Mesenchymal stem cell (in vitro differentiated cells and primary cell): ENCODE measurements around the gene SMPDL3B.

Experiments
- DNase-seq: peaks from one replicate; pipeline ENCODE4 v3.0.0-alpha.2; 2013
- H2AFZ ChIP-seq: one replicate; pipeline ENCODE4 v1.6.1; 2013; ENCODE audit warnings: low read depth, mild to moderate bottlenecking, control low read depth, inconsistent platforms, low read length, moderate library complexity
- H2AK5ac ChIP-seq: 2 replicates; pipeline ENCODE4 v1.6.1; 2013; ENCODE audit warnings: low read length, moderate library complexity, mild to moderate bottlenecking, inconsistent platforms; ENCODE audit not compliant: severe bottlenecking
- H2BK120ac ChIP-seq: one replicate; pipeline ENCODE4 v1.6.1; 2013; ENCODE audit warnings: low read depth, mild to moderate bottlenecking, inconsistent platforms, low read length, moderate library complexity
- H2BK12ac ChIP-seq, 2 experiments: one replicate each; pipeline ENCODE4 v1.6.1; 2013; ENCODE audit warnings: inconsistent platforms in 2 of 2, low read length in 2 of 2, mild to moderate bottlenecking in 2 of 2, moderate library complexity in 2 of 2, control low read depth in 1 of 2
- H2BK15ac ChIP-seq: one replicate; pipeline ENCODE4 v1.6.1; 2013; ENCODE audit warnings: mild to moderate bottlenecking, low read depth, inconsistent platforms; ENCODE audit not compliant: poor library complexity, severe bottlenecking
- H2BK5ac ChIP-seq: 2 replicates; pipeline ENCODE4 v1.6.1; 2013; ENCODE audit warnings: low read depth, mild to moderate bottlenecking, low read length, control low read depth, inconsistent platforms; ENCODE audit not compliant: poor library complexity, severe bottlenecking
- H3K14ac ChIP-seq, 2 experiments: one replicate each; pipeline ENCODE4 v1.6.1; 2013; ENCODE audit warnings: inconsistent platforms in 2 of 2, low read length in 2 of 2, control low read depth in 1 of 2, mild to moderate bottlenecking in 1 of 2, moderate library complexity in 1 of 2
- H3K18ac ChIP-seq, 2 experiments: one replicate each; pipeline ENCODE4 v1.6.1; 2013; ENCODE audit warnings: inconsistent platforms in 2 of 2, low read length in 2 of 2, control low read depth in 1 of 2, low read depth in 1 of 2, mild to moderate bottlenecking in 1 of 2
- H3K23ac ChIP-seq, 2 experiments: one replicate each; pipeline ENCODE4 v1.6.1; 2013; ENCODE audit warnings: inconsistent platforms in 2 of 2, low read length in 2 of 2, mild to moderate bottlenecking in 2 of 2, moderate library complexity in 2 of 2, control low read depth in 1 of 2
- H3K27ac ChIP-seq: 2 replicates; pipeline ENCODE4 v1.5.1; 2013; ENCODE audit warnings: mild to moderate bottlenecking, moderate library complexity, low read length, control low read depth, inconsistent platforms; ENCODE audit not compliant: poor library complexity, severe bottlenecking
- H3K27me3 ChIP-seq, 2 experiments: 2 replicates each; pipeline versions ENCODE4 v1.6.1 to v1.7.0; 2013; ENCODE audit warnings: low read length in 2 of 2, mild to moderate bottlenecking in 2 of 2, moderate library complexity in 2 of 2, control low read depth in 1 of 2, inconsistent platforms in 1 of 2; ENCODE audit not compliant: control insufficient read depth in 1 of 2, insufficient read depth in 1 of 2
- H3K36me3 ChIP-seq, 2 experiments: 2 replicates each; pipeline versions ENCODE4 v1.6.1 to v1.7.0; 2013; ENCODE audit warnings: low read length in 2 of 2, control low read depth in 1 of 2, inconsistent platforms in 1 of 2, low read depth in 1 of 2, mild to moderate bottlenecking in 1 of 2; ENCODE audit not compliant: insufficient read depth in 2 of 2, control insufficient read depth in 1 of 2
- H3K4ac ChIP-seq, 2 experiments: one replicate each; pipeline ENCODE4 v1.6.1; 2013; ENCODE audit warnings: inconsistent platforms in 2 of 2, low read length in 2 of 2, mild to moderate bottlenecking in 2 of 2, moderate library complexity in 2 of 2, control low read depth in 1 of 2, low read depth in 1 of 2
- H3K4me1 ChIP-seq: 2 replicates; pipeline ENCODE4 v1.6.1; 2013; ENCODE audit warnings: low read depth, low read length, control low read depth; ENCODE audit not compliant: control insufficient read depth, insufficient read depth
- H3K4me2 ChIP-seq: 2 replicates; pipeline ENCODE4 v1.6.1; 2013; ENCODE audit warnings: low read length, mild to moderate bottlenecking, inconsistent platforms; ENCODE audit not compliant: poor library complexity, severe bottlenecking
- H3K4me3 ChIP-seq, 2 experiments: 2 replicates each; pipeline versions ENCODE4 v1.5.1 to v1.7.0; 2013; ENCODE audit warnings: low read length in 2 of 2, mild to moderate bottlenecking in 2 of 2, control low read depth in 1 of 2, low read depth in 1 of 2; ENCODE audit not compliant: insufficient read depth in 1 of 2
- H3K79me1 ChIP-seq: replicated peaks from 2 replicates; pipeline ENCODE4 v1.6.1; 2013; ENCODE audit warnings: mild to moderate bottlenecking, control low read depth, low read length, inconsistent platforms; ENCODE audit not compliant: poor library complexity, severe bottlenecking
- H3K9ac ChIP-seq: 2 replicates; pipeline ENCODE4 v1.7.0; 2013; ENCODE audit warnings: mild to moderate bottlenecking, low read length, moderate library complexity
- H3K9me3 ChIP-seq: 2 replicates; pipeline ENCODE4 v1.7.0; 2013; ENCODE audit warnings: mild to moderate bottlenecking, low read length; ENCODE audit not compliant: control insufficient read depth
- H4K8ac ChIP-seq: one replicate; pipeline ENCODE4 v1.6.1; 2013; ENCODE audit warnings: inconsistent platforms, mild to moderate bottlenecking, low read length, moderate library complexity
- H4K91ac ChIP-seq: one replicate; pipeline ENCODE4 v1.6.1; 2013; ENCODE audit warnings: mild to moderate bottlenecking, low read length, inconsistent platforms
- WGBS: methylation state at CpG from one replicate; pipeline ENCODE4 v1.1.7; 2013; ENCODE audit warnings: mixed read lengths; 5-methylcytosine and 5-hydroxymethylcytosine counted together

SMPDL3B gene

DNA sequence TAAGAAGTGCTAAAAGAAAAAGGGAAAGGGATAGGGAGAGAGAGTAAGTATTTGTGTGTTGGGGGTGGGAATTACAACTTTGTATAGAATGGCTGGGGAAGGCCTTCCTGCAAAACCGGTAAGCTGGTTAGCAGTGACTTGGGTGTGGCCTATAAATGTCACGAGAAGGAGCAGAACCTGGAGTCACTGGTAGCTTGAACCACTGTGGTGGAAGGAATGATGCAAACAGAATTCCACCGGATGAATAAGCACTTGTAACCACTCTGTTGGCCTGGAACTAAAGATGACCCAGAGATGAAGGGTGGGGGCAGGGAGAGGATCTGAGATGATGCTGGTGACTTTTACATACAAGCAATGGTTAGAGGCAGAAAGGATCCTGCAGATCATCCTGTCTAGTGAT is 33.9 kb downstream of the SMPDL3B start:
- no peak overlapping the region for H2BK15ac ChIP-seq
- no peaks in the 10 kb centered on the region for H3K27me3 ChIP-seq
- H3K9me3 ChIP-seq = no peaks in the 10 kb centered on the region
- no peak overlapping the region for H4K91ac ChIP-seq
- no peak overlapping the region for H3K14ac ChIP-seq
- no peak overlapping the region for H3K27ac ChIP-seq
- no peak overlapping the region for H3K18ac ChIP-seq
- no peak overlapping the region for H4K8ac ChIP-seq
- H3K4ac ChIP-seq = no peak overlapping the region
- no peak overlapping the region for H2AK5ac ChIP-seq
- no peak overlapping the region for H2BK12ac ChIP-seq
- H2AFZ ChIP-seq = no peak overlapping the region
- H3K4me2 ChIP-seq = no peak overlapping the region
- DNase-seq = peak; percentile 94
- H2BK5ac ChIP-seq = no peak overlapping the region
- H3K4me3 ChIP-seq = no peak overlapping the region
- peak overlapping the region; percentile 81 for H3K9ac ChIP-seq
- H3K4me1 ChIP-seq = peaks cover 9% of the 10 kb centered on the region
- H2BK120ac ChIP-seq = no peak overlapping the region
- peaks cover 46 to 61% of the 10 kb centered on the region in 2 experiments for H3K36me3 ChIP-seq
- H3K79me1 ChIP-seq = peaks cover 14% of the 10 kb centered on the region
- WGBS = 31% methylated on average over 3 of the region's 3 CpGs
- no peak overlapping the region for H3K23ac ChIP-seq

DNA sequence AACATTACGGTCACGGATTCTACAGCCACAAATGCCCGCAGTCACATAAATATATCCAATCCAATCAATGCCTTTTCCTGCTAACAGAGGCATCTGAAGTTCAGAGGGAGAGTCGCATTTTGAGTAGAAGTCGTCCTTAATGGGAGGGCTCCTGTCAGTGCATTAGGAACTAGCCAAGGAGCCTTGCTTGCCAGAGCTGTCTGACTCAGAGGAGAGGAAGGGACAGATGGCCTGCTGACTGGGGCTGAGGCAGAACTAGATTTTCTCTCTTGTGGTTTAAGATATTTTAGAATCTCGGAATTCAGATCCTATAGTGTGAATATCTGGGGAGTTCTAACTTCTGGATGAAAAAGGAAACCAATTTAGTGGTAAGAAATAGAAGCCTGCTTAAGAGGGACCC is 35.6 kb downstream of the SMPDL3B start:
- peaks cover 7% of the 10 kb centered on the region for H3K4me1 ChIP-seq
- no peak overlapping the region for H3K4me2 ChIP-seq
- H3K27me3 ChIP-seq = no peaks in the 10 kb centered on the region
- H2BK12ac ChIP-seq = no peak overlapping the region
- peaks cover 11% of the 10 kb centered on the region for H3K79me1 ChIP-seq
- H2AK5ac ChIP-seq = no peak overlapping the region
- DNase-seq = peak; percentile 83
- no peak overlapping the region for H4K91ac ChIP-seq
- no peak overlapping the region for H2AFZ ChIP-seq
- H3K9me3 ChIP-seq = no peaks in the 10 kb centered on the region
- H3K23ac ChIP-seq = no peak overlapping the region
- no peak overlapping the region for H2BK15ac ChIP-seq
- H3K27ac ChIP-seq = peak overlapping the region; percentile 37
- H3K18ac ChIP-seq = no peak overlapping the region
- WGBS = 84% methylated on average over 6 of the region's 6 CpGs
- H3K4me3 ChIP-seq = peak overlapping the region in 1 of 2 experiments; percentile 56
- no peak overlapping the region for H3K14ac ChIP-seq
- H3K4ac ChIP-seq = no peak overlapping the region
- no peak overlapping the region for H2BK120ac ChIP-seq
- no peak overlapping the region for H2BK5ac ChIP-seq
- H3K36me3 ChIP-seq = peaks cover 37 to 60% of the 10 kb centered on the region in 2 experiments
- H4K8ac ChIP-seq = no peak overlapping the region
- peak overlapping the region; percentile 68 for H3K9ac ChIP-seq

DNA sequence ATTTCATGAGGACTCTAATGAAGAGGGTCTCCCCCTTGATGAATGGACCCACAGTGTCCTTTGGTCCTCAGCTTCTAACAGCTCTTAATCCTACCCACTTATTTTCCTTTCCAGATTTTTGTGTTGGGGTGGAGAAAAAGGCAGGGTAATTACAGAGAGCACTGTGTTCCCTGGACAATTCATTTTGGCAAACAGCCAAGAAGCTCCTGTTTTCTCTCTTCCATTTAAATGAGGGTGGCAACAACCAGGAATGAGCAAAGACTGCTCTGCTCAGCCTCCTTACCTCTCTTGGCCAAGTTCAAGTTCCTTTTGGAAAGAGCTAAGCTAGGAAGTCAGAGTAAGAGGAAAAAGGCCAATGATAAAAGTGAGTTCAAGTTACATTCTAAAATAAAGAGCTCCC is 36.9 kb downstream of the SMPDL3B start:
- Histone ChIP-seq H3K4me3 (no peak overlapping the region), H3K36me3 (peaks cover 25 to 52% of the 10 kb centered on the region in 2 experiments), H2BK5ac (no peak overlapping the region), H3K27me3 (no peaks in the 10 kb centered on the region), H2AK5ac (no peak overlapping the region), H3K14ac (no peak overlapping the region), H4K8ac (no peak overlapping the region), H4K91ac (no peak overlapping the region), H2BK12ac (no peak overlapping the region), H3K4ac (no peak overlapping the region), H3K18ac (no peak overlapping the region), H3K9me3 (no peaks in the 10 kb centered on the region), H3K23ac (no peak overlapping the region), H2BK15ac (no peak overlapping the region), H3K4me1 (peaks cover 4% of the 10 kb centered on the region), H2BK120ac (no peak overlapping the region), H3K79me1 (peaks cover 7% of the 10 kb centered on the region), H3K9ac (no peak overlapping the region), H2AFZ (no peak overlapping the region), H3K27ac (no peak overlapping the region), H3K4me2 (no peak overlapping the region)
- DNase-seq = peak; percentile 22

DNA sequence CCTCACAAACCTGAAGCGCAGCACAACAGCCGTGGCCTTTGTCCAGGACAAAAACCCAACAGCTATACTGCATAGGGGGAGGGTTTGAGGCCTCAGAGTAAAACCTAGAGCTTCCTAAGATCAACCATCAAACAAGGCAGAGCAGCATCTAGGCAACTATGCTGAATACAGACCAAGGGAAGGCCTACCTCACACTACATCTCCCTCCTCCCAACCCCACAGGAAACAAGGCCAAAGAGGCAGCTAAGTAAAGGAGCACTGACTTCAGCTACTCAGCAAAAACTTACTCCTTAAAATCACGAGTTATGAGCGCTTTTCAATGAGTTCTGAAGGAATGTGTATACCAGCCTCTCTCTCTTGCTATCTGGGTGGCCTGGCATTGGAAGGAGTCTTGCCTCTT is 37.3 kb downstream of the SMPDL3B start:
- 86% methylated on average over 4 of the region's 4 CpGs for WGBS
- H2BK5ac ChIP-seq = no peak overlapping the region
- H2BK12ac ChIP-seq = no peak overlapping the region
- H3K4ac ChIP-seq = no peak overlapping the region
- no peak overlapping the region for H3K14ac ChIP-seq
- H2BK15ac ChIP-seq = no peak overlapping the region
- H3K27me3 ChIP-seq = no peaks in the 10 kb centered on the region
- no peak overlapping the region for H3K18ac ChIP-seq
- H3K23ac ChIP-seq = no peak overlapping the region
- no peak overlapping the region for H3K27ac ChIP-seq
- no peak overlapping the region for H4K8ac ChIP-seq
- no peak for DNase-seq
- H3K9ac ChIP-seq = no peak overlapping the region
- H2BK120ac ChIP-seq = no peak overlapping the region
- peaks cover 7% of the 10 kb centered on the region for H3K79me1 ChIP-seq
- H3K36me3 ChIP-seq = peaks cover 20 to 52% of the 10 kb centered on the region in 2 experiments
- no peaks in the 10 kb centered on the region for H3K9me3 ChIP-seq
- no peak overlapping the region for H4K91ac ChIP-seq
- no peak overlapping the region for H2AFZ ChIP-seq
- no peak overlapping the region for H2AK5ac ChIP-seq
- no peak overlapping the region for H3K4me3 ChIP-seq
- no peak overlapping the region for H3K4me2 ChIP-seq
- H3K4me1 ChIP-seq = no peaks in the 10 kb centered on the region
